ENCODE results near the gene SH2D3C.

Gene SH2D3C

GRCh38 chr9:127692071-127692470 lies 86.4 kb downstream of the SH2D3C start:
- Histone ChIP-seq H3K9me2 (replicated peaks; ENCODE audit: control insufficient read depth, low read length) (no peaks in the 10 kb centered on the region), H3F3A (ENCODE audit: control insufficient read depth, insufficient read depth) (no peaks in the 10 kb centered on the region), H3K27me3 (ENCODE audit: control insufficient read depth, low read length) (no peaks in the 10 kb centered on the region), H3K36me3 (ENCODE audit: control insufficient read depth, low read length) (no peaks in the 10 kb centered on the region), H3K4me2 (ENCODE audit: low read length) (no peak overlapping the region), H3K4me3 (ENCODE audit: low read length) (no peak overlapping the region), H3K9me3 (ENCODE audit: control insufficient read depth, insufficient read depth, low read length) (no peaks in the 10 kb centered on the region), H3K4me1 (ENCODE audit: control insufficient read depth, low read length) (no peaks in the 10 kb centered on the region), H4K20me1 (ENCODE audit: control insufficient read depth, insufficient read depth, low read depth, low read length) (no peaks in the 10 kb centered on the region), H3K79me2 (ENCODE audit: control insufficient read depth, low read length) (no peaks in the 10 kb centered on the region), H3K27ac (ENCODE audit: low read depth, low read length) (no peak overlapping the region)
- no peak for TF ChIP-seq EZH2phosphoT487 (IDR thresholded peaks at IDR 0.05; ENCODE audit: borderline replicate concordance, low read length)
- TF ChIP-seq CTCF (IDR thresholded peaks at IDR 0.05; ENCODE audit: low read depth, low read length, poor library complexity, severe bottlenecking) = no peak

- Histone ChIP-seq H3K27ac (ENCODE audit: low read depth, low read length) (no peak overlapping the region), H4K20me1 (ENCODE audit: control insufficient read depth, insufficient read depth, low read depth, low read length) (no peaks in the 10 kb centered on the region), H3K4me2 (ENCODE audit: low read length) (no peak overlapping the region), H3K9me2 (replicated peaks; ENCODE audit: control insufficient read depth, low read length) (no peaks in the 10 kb centered on the region), H3K4me1 (ENCODE audit: control insufficient read depth, low read length) (no peaks in the 10 kb centered on the region), H3K27me3 (ENCODE audit: control insufficient read depth, low read length) (no peaks in the 10 kb centered on the region), H3F3A (ENCODE audit: control insufficient read depth, insufficient read depth) (no peaks in the 10 kb centered on the region), H3K36me3 (ENCODE audit: control insufficient read depth, low read length) (no peaks in the 10 kb centered on the region), H3K9me3 (ENCODE audit: control insufficient read depth, insufficient read depth, low read length) (no peaks in the 10 kb centered on the region), H3K79me2 (ENCODE audit: control insufficient read depth, low read length) (no peaks in the 10 kb centered on the region), H3K4me3 (ENCODE audit: low read length) (no peak overlapping the region)
- TF ChIP-seq CTCF (IDR thresholded peaks at IDR 0.05; ENCODE audit: low read depth, low read length, poor library complexity, severe bottlenecking) (no peak), EZH2phosphoT487 (IDR thresholded peaks at IDR 0.05; ENCODE audit: borderline replicate concordance, low read length) (no peak)
Measured at GRCh38 chr9:127690735-127691134, 87.7 kb downstream of the SH2D3C start.

GRCh38 chr9:127689329-127690000 lies 89.0 kb downstream of the SH2D3C start:
- H3K79me2 ChIP-seq (ENCODE audit: control insufficient read depth, low read length) = no peaks in the 10 kb centered on the region
- H3K4me1 ChIP-seq (ENCODE audit: control insufficient read depth, low read length) = no peaks in the 10 kb centered on the region
- no peaks in the 10 kb centered on the region for H3K9me3 ChIP-seq (ENCODE audit: control insufficient read depth, insufficient read depth, low read length)
- no peaks in the 10 kb centered on the region for H3K9me2 ChIP-seq (replicated peaks; ENCODE audit: control insufficient read depth, low read length)
- TF ChIP-seq CTCF (IDR thresholded peaks at IDR 0.05; ENCODE audit: low read depth, low read length, poor library complexity, severe bottlenecking) = no peak
- TF ChIP-seq EZH2phosphoT487 (IDR thresholded peaks at IDR 0.05; ENCODE audit: borderline replicate concordance, low read length) = no peak
- no peaks in the 10 kb centered on the region for H3F3A ChIP-seq (ENCODE audit: control insufficient read depth, insufficient read depth)
- no peak overlapping the region for H3K4me3 ChIP-seq (ENCODE audit: low read length)
- H3K36me3 ChIP-seq (ENCODE audit: control insufficient read depth, low read length) = no peaks in the 10 kb centered on the region
- H3K4me2 ChIP-seq (ENCODE audit: low read length) = no peak overlapping the region
- no peak overlapping the region for H3K27ac ChIP-seq (ENCODE audit: low read depth, low read length)
- no peaks in the 10 kb centered on the region for H3K27me3 ChIP-seq (ENCODE audit: control insufficient read depth, low read length)
- no peaks in the 10 kb centered on the region for H4K20me1 ChIP-seq (ENCODE audit: control insufficient read depth, insufficient read depth, low read depth, low read length)

All from DOHH2 (cell line).